Cardiac muscle cell (in vitro differentiated cells and primary cell): Measurements from ENCODE around the gene STAP2. TPM values are rescaled to one million over a fixed set of nuclear protein-coding genes. Genes with fewer than 3 reads are reported as not detected.
A peak's percentile ranks its signal among the peaks of the same experiment; 100 is the strongest.
"Not testable (repeated sequence)": the region's sequence is repeated elsewhere in the genome, so short reads cannot be mapped to it uniquely, and the experiment has no call there.

Experiments used
- DNase-seq, 2 donors: peaks; one replicate each; pipeline versions ENCODE4 v3.0.0 to v3.0.0-alpha.2; 2010 to 2017; ENCODE audit warnings: low read depth in 1 of 2, low spot score in 1 of 2
- H3K27ac ChIP-seq: fragments of 200-600 bp; sonication (generic); 2 replicates; pipeline ENCODE4 v1.5.1; 2016
- H3K27me3 ChIP-seq: fragments of 200-600 bp; sonication (generic); 2 replicates; pipeline ENCODE4 v1.6.0; 2016; ENCODE audit warnings: control low read depth
- H3K36me3 ChIP-seq: fragments of 200-600 bp; sonication (generic); 2 replicates; pipeline ENCODE4 v1.5.1; 2016; ENCODE audit warnings: control low read depth
- H3K4me1 ChIP-seq: fragments of 200-600 bp; sonication (generic); 2 replicates; pipeline ENCODE4 v1.8.1; 2017; ENCODE audit warnings: low read depth, mild to moderate bottlenecking, mixed run types
- H3K4me3 ChIP-seq: fragments of 200-600 bp; sonication (generic); 2 replicates; pipeline ENCODE4 v1.5.1; 2016; ENCODE audit warnings: mild to moderate bottlenecking
- H3K9me3 ChIP-seq: fragments of 200-600 bp; sonication (generic); 2 replicates; pipeline ENCODE4 v1.5.1; 2017; ENCODE audit warnings: low read depth, mild to moderate bottlenecking, control low read depth
- polyA plus RNA-seq: library from polyadenylated mRNA; unstranded; fragments of >200 nt; fragmentation: Nextera tagmentation; extraction: Ambion mirVana; gene quantifications from 2 replicates; pipeline ENCODE4 v1.2.1, GENCODE V29; 2016
- total RNA-seq: library from RNA; depleted of rRNA; stranded (reverse); fragments of >200 nt; gene quantifications from 2 replicates; pipeline ENCODE4 v1.2.3, GENCODE V29; 2016
- TF ChIP-seq, protein P1 (sequence below): IDR thresholded peaks from 2 replicates; pipeline ENCODE4 v1.5.1; 2012; ENCODE audit warnings: low read depth, mild to moderate bottlenecking, low read length

Gene STAP2
- total and polyA plus RNA-seq, 2 experiments from 2014 or later: 12.3 to 20.3 TPM

DNA sequence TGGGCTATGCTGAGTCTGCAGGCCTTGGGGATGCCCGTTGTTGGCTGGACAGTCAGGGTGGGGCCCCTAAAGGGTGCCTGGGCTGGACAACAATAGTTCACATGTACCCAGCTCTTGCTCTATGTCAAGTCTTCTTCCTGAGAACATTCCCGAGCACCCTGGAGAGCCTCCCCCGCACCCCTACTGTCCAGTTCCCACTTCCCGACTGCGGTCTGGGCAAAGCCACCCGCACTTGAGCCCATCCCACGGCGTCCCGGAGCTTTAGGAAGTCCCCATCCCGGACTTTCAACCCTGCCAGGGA, 3.6 kb upstream of the STAP2 start:
- TF ChIP-seq, protein P1, sequence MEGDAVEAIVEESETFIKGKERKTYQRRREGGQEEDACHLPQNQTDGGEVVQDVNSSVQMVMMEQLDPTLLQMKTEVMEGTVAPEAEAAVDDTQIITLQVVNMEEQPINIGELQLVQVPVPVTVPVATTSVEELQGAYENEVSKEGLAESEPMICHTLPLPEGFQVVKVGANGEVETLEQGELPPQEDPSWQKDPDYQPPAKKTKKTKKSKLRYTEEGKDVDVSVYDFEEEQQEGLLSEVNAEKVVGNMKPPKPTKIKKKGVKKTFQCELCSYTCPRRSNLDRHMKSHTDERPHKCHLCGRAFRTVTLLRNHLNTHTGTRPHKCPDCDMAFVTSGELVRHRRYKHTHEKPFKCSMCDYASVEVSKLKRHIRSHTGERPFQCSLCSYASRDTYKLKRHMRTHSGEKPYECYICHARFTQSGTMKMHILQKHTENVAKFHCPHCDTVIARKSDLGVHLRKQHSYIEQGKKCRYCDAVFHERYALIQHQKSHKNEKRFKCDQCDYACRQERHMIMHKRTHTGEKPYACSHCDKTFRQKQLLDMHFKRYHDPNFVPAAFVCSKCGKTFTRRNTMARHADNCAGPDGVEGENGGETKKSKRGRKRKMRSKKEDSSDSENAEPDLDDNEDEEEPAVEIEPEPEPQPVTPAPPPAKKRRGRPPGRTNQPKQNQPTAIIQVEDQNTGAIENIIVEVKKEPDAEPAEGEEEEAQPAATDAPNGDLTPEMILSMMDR: no peak
- no peaks in the 10 kb centered on the region for H3K9me3 ChIP-seq
- peak in 1 of 2 donors; percentile 78 for DNase-seq
- peaks cover 17% of the 10 kb centered on the region for H3K4me1 ChIP-seq
- peak overlapping the region; percentile 86 for H3K27ac ChIP-seq
- H3K36me3 ChIP-seq: peaks cover 4% of the 10 kb centered on the region
- H3K27me3 ChIP-seq: no peaks in the 10 kb centered on the region
- H3K4me3 ChIP-seq: peak overlapping the region; percentile 30

DNA sequence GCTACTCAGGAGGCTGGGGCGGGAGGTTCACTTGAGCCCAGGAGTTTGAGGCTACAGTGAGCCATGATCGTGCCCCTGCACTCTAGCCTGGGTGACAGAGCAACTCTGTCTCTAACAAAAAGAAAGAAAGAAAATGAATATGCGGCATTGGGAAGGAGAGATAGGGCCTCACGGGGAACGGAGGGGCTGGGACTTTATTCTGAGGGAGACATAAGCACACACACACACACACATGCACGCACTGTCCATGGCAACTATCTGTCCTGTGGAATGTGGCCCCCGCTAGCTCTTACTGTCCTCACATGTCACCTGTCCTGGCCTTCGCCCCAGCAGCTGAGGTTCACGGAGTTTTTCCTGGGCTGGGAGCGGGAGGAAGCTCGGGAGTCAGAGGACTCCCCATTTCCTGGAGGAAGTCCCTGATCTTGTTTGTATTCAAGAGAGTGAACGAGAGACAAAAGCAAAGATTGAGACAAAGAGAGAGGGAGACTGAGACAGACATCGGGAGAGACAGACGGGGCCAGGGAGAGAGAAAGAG, 654 bp downstream of the STAP2 start:
- peaks cover 17% of the 10 kb centered on the region for H3K4me1 ChIP-seq
- peak overlapping the region; percentile 6 for H3K4me3 ChIP-seq
- peak overlapping the region; percentile 60 for H3K27ac ChIP-seq
- no peaks in the 10 kb centered on the region for H3K36me3 ChIP-seq
- TF ChIP-seq, protein P1: no peak
- no peaks in the 10 kb centered on the region for H3K9me3 ChIP-seq
- DNase-seq: peak; percentile 46 to 49
- no peaks in the 10 kb centered on the region for H3K27me3 ChIP-seq

DNA sequence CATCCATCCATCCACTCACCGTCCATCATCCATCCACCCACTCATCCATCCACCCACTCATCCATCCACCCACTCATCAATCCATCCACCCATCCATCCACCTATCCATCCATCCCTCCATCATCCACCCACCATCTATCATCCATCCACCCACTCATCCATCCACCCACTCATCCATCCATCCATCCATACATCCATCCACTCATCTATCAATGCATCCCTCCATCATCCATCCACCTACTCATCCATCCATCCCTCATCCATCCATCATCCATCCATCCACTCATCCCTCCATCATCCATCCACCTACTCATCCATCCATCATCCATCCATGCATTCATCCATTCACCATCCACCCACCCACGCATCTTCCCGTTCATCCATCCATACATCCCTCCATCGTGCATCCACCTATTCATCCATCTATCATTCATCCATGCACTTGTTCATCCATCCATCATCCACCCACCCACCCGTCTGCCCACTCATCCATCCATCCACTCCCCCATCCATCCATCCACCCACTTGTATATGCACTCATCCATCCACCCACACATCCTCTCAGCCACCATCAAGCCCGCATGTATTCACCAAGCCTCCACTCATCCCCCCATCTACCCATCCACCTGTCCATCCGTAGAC, 3.6 kb downstream of the STAP2 start:
- H3K27me3 ChIP-seq: no peaks in the 10 kb centered on the region
- H3K9me3 ChIP-seq: no peaks in the 10 kb centered on the region
- TF ChIP-seq, protein P1: no peak
- no peaks in the 10 kb centered on the region for H3K36me3 ChIP-seq
- peaks cover 13% of the 10 kb centered on the region for H3K4me1 ChIP-seq
- no peak overlapping the region for H3K27ac ChIP-seq
- H3K4me3 ChIP-seq: no peak overlapping the region
- DNase-seq: no peak

DNA sequence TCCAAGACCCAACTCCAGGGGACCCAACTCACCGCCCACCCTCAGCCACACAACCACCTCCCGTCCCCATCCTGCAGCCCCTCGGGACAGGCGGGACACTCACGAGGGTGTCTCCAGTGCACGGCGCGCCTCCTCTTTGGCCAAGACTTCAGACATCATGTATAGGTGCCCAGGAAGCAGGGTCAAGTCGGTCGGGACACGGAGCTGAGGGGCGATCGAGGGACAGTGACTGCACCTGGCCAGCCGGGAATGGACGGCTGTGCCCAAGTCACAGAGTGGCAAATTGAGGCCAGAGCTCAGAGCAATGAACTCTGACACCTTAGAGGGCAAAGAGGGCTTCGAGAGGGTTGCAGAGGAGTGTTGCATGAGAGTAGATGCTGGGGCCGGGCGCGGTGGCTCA, 8.8 kb downstream of the STAP2 start:
- no peak for DNase-seq
- Histone ChIP-seq H3K27me3 (no peaks in the 10 kb centered on the region), H3K4me3 (no peak overlapping the region), H3K9me3 (no peaks in the 10 kb centered on the region), H3K36me3 (no peaks in the 10 kb centered on the region), H3K27ac (no peak overlapping the region), H3K4me1 (no peaks in the 10 kb centered on the region)
- TF ChIP-seq, protein P1: no peak

DNA sequence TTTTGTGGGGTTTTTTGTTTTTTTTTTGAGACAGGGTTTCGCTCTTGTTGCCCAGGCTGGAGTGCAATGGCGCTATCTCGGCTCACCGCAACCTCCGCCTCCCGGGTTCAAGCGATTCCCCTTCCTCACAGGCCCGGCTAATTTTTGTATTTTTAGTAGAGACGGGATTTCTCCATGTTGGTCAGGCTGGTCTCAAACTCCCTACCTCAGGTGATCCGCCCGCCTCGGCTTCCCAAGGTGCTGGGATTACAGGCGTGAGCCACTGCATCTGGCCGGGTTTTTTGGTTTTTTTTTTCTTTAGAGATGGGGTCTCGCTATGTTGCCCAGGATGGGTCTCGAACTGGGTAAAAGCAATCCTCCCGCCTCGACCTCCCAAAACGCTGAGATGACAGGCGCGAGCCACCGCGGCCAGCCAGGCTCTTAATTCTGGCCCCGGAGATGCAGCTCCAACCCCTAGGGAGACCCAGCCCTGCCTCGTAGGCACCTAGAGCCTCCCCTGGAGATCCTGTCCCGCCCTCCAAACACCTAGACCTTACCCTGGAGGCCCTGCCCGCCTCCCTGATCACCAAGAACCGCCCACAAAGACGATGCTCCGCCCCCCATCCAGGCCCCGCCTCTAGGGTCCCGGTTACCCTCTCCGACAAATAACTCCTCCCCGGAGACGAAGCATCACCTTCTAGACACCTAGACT, 9.5 kb downstream of the STAP2 start:
- not testable (repeated sequence) for H3K36me3 ChIP-seq, H3K27ac ChIP-seq, DNase-seq, H3K27me3 ChIP-seq, H3K9me3 ChIP-seq, H3K4me1 ChIP-seq
- H3K4me3 ChIP-seq: peak overlapping the region; percentile 32
